Inflammatory macrophage treated with lipopolysaccharide for 4 hours (primary cell): Measurements from ENCODE around the gene NECTIN1.

ENCODE experiments used
- DNase-seq: peaks from one replicate; pipeline ENCODE4 v3.0.0-alpha.2; 2020

Gene NECTIN1

DNA sequence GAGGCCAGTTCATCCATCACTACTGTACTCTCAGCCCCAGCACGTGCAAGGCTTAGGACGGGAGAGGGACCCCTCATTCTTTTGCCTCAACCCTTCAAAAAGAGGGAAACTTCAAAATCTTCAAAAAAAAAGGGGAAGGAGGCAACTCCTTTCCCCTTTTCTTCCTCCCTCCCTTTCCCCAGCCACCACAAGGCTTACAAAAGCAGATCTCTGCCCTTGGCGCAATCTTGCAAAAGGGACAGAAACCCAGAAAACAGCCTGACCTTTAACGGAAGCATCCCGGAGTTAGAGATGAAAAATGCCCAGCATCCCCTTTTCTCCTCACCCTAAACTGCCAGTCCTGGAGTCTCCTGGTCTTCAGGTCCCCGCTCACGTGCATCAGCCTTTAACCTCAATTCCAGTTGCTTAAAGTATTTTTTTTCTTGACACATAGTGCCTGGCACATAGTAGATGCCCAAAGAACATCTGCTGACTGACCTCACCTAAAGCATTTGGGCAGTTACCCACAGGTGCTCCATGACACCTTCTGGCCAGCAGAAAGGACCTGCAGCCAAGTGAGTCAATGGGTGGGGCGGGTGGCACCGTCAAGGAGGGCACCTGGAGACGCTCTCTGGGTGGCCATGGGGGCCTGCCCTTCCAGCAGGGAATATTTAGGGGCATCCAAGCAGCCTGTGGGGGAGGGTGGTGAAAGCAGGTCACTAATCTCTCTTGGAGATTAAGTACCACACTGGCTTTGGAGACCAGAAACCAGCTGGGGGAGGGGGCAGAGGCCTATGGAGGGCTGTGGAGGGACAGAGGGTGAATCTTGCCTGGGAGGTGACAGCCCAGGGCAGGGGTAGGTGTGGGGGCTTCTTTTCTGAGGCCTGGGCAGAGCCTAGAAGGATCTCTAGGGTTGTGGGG lies 16.3 kb downstream of the NECTIN1 start:
- peak; percentile 70 for DNase-seq

DNA sequence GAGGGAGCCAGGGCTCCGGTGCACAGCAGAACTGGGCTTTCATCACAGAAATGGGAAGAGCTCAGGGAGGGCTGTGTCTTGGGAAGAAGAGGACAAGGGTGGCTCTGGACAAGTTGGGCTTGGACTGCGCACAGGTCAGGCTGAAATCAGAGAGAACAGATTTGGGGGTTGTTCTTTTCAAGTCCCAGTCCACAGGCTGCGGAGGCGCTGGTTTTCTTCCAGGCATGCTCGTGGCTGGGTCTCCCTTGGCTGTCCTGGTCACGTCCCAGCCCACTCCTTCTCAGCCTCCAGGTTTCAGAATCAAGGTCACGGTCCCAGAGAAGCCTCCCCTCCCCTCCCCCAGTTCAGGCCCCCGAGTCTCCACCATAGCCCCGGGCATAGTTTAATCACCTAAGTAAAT lies 17.0 kb downstream of the NECTIN1 start:
- DNase-seq, result no peak

DNA sequence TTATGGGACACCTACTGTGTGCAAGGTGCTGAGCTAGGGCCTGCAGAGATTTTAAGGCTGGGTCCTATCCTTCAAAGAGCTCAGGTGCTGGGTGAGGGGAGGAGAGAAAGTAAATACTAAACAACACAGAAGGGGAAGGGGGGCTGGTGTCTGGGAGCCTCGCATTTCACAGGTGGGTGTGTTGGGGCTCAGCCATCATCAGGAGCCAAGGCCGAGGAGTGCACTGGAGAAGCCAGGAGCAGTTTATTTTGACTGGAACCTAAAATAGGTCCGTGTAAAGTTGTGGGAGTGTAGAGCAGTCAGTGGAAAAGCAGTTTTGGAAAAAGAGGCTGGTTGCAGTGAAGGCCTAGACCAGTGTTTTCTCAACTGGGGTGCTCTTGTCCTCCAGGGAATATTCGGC lies 17.5 kb downstream of the NECTIN1 start:
- DNase-seq, result no peak

GRCh38 chr11:119710417-119710816 lies 18.6 kb downstream of the NECTIN1 start:
- DNase-seq, result no peak

GRCh38 chr11:119709638-119710346 lies 19.2 kb downstream of the NECTIN1 start:
- DNase-seq, result no peak

DNA sequence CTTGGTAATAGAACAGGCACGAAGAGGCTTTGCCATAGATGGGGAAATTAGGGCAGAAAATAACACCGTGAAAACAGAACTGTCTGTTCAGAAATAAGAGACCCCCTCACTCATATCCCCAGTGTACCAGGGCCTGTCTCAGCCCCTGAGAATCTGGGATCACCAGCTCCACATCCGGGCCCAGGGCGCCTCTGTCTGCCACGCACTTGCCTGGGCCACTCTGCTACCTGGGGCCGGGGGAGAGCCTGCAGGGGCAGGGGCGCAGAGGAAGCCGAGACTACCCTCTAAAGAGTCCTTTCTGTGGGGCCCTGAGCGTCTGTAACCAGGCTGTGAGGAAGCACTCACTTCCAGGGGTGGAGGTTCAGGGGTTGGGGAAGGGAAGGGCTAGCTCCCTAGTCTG lies 19.8 kb downstream of the NECTIN1 start:
- no peak for DNase-seq

DNA sequence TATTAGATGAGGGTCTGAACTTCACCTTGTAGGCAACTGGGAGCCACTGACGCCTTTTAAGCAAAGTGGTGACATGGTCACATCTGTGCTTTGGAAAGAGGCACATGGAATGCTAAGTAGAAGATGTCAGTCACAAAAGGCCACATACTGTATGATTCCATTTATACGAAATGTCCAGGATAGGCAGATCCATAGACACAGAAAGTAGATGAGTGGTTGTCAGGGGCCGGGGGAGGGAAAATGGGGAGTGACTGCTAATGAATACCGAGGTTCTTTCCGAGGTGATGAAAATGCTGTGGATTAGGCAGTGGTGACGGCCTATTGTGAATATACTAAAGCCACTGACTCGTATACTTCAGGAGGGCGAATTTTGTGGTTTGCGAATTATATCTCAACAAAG lies 20.6 kb downstream of the NECTIN1 start:
- DNase-seq, result no peak

DNA sequence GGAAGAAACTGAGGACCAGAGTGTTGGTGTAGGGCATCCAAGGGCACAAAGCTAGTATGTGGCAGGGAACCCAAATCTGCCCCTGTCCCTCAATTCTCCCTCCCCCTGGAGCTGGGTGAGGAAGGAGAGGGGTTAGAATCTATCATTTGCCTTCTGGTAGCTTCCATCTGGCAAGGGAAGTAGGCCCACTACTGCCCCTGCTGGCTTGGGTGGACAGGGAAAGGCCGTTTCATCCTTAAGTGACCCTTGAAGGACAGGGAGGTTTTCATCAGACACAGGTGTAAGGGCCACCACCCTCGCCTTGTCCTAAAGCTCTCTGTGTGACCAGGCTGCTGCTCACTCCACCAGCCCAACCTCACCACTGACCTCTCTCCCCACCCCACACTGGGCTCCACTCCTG lies 22.1 kb downstream of the NECTIN1 start:
- DNase-seq, result no peak

DNA sequence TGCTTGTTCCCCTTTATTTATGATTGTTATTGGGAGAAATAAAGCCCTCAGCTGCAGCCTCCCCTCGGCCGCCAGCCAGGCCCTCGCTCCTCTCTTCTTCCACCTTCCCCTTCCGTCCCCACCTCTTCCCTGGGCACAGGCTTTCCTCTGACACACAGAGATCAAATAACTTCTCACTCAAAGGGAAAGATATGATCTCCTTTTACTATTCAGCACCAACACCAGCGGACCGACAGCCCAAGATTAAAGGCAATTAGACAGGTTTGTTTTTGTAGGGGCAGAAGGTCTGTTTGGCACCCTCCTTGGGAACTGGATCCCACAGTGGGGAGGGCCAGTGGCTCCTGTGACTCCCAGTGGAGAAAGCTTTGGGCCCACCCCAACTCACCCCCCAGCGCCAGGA lies 23.0 kb downstream of the NECTIN1 start:
- DNase-seq, result no peak

DNA sequence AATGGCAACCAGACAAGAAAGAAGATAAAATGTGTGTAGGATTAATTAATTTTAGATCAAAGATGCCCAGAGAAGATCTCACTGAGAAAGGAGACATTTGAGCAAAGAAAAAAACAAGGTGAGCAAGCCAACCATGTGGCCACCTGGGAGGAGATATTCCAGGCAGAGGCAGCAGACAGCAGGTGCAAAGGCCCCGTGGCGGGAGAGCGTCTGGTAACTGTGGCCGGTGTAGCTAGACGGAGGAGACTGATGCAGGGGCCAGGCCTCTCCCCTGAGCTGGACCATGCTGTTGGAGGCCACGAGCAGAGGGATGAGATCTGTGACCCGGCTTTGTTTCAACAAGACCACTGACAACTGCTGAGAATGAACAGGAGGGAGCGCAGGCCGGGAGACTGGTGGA lies 23.6 kb downstream of the NECTIN1 start:
- DNase-seq, result no peak

GRCh38 chr11:119704849-119705248 lies 24.2 kb downstream of the NECTIN1 start:
- no peak for DNase-seq

DNA sequence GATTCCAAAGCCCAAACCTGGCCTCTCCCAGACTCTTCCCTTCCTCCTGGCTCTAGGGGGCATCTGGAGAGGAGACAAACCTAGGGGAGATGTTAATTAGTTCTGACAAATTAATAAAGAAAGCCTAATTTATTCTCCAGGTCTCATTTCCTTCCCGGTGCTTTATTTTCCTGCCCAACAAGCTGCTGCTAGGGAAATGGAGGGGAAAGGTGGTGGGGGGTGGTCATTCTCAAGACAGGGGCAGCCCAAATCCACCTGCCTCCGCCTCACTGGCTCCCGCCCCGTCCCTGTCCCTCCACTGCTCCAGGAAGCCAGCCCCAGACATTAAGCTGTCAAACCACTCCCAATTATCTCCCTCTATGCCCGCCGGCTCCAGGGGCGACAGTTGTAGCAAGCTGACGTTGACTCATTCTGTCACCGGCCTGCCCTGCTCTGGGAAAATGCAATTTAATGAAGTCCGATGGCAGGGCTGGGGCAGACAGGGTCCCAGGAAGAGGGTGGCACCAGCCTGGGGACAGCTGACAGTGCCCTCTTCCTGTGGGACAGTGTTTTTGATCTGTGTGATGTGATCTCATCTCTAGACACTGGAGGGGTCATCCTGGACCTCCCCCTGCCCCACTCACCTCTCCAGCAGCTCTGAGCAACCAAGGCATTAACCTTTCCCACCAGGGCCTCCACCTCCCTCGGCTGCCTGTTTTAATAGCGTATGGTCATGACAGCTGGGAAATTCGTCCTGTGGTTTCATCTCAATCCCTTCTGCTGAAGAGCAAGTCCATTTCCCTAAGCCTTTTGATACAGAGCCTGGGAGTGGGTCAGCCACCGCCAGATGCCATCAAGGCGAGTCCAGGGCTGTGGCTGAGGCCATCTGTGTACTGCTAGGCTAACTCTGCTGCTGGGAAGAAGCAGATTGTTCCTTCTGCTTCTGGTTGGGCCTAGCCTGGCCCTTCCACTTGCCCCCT lies 27.1 kb downstream of the NECTIN1 start:
- DNase-seq, result no peak

- peak; percentile 29 for DNase-seq
Observed at GRCh38 chr11:119700536-119701346, 28.3 kb downstream of the NECTIN1 start.

DNA sequence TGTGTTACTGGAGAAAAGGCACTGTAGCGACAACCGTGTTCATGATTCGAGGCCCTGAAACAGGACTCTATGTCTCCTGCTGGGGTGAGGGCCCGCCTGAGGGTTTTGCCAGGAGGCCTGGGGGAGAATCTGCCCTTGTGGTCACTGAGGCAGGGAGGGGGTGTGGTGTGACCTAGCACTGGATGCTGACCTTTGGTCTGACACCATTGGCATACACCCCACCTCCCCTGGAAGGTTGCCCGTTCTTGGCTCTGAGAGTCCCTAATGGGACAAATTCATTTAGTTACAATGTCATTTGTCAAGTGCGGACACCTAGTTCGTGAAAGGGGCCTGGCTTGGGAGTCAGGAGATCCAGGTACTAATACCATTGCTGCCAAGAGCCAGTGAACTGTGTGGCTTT lies 29.0 kb downstream of the NECTIN1 start:
- no peak for DNase-seq

GRCh38 chr11:119699227-119699626 lies 29.8 kb downstream of the NECTIN1 start:
- DNase-seq, result no peak

- no peak for DNase-seq
Observed at GRCh38 chr11:119697882-119698281, 31.1 kb downstream of the NECTIN1 start.

- DNase-seq, result no peak
Observed at GRCh38 chr11:119697445-119697844, 31.6 kb downstream of the NECTIN1 start.

DNA sequence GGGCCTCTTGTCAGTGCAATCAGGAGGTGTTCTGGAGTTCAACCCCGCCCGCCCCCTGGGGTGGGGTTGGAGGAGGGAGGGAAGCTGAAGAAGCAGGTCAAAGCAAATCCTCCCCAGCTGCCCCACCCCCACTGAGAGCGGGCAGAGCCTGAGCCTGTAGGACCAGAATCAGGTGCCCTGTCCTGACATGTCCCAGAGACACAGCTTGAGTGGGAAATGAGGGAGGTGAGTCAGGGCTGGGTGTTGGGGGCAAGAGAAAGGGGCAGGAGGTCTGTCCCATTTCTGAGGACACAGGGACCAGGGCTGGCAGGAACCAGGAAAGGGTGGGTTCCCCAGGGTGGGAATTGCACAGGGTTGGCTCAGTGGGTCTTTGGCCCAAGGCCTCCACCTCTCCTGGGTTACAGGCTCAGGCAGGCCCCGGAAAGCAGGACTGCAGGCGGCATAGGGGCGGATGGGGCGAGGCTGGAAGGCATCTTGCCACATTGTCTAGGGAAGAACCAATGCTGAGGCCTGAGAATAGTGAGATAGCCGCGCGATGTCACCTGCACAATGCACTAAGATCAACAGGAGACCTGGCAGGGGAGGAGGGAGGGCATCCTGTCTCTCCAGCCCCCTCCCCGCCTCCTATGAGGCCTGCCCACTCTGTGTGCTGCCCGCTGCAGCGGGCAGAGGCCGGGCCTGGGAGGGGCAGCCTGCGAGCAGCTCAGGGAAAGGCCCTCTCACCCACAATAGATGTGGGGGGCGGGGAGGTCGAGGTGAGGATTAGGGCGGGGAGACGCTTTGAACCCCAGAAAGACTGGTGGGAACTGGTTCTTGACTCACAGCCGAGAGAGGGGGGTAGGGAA lies 32.4 kb downstream of the NECTIN1 start:
- no peak for DNase-seq

- peak; percentile 9 for DNase-seq
Observed at GRCh38 chr11:119694334-119694733, 34.7 kb downstream of the NECTIN1 start.

- no peak for DNase-seq
Observed at GRCh38 chr11:119693253-119693815, 35.7 kb downstream of the NECTIN1 start.

DNA sequence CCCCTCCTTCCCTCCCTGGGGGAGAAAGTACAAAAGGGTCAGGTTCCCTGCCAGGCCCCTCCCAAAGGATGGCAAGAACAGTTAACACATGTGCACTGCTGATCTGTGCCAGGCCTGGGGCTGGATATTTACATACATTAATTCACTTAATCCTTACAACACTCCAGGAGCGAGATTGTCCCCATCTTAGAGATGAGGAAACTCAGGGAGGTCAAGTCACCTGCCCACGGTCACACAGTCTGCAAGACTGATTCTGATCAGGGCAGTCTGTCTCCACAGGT lies 36.5 kb downstream of the NECTIN1 start:
- no peak for DNase-seq
